ENCODE results near the gene MEMO1.

DNA sequence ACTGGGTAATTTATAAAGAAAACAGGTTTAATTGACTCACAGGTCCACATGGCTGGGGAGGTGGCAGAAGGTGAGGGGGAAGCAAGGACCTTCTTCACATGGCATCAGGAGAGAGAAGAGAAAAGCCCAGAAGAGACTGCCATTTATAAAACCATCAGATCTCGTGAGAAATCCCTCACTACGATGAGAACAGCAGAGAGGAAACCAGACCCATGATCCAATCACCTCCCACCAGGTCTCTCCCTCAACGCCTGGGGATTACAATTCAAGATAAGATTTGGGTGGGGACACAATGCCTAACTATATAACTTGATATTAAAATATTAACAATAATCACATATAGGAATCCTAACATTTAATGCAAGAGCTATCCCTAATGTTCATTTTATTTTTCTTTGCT lies 31.8 kb downstream of the MEMO1 start:
- no peak for TF ChIP-seq CTCF (conservative IDR thresholded peaks at IDR 0.05; ENCODE audit: low read depth, low read length)
- TF ChIP-seq EZH2 (IDR thresholded peaks at IDR 0.05; ENCODE audit: borderline replicate concordance, low read depth, low read length, poor library complexity, severe bottlenecking), result no peak
